Small intestine (tissue), 7 donors: ENCODE results near the gene FDCSP. TPM values are rescaled to one million over a fixed set of nuclear protein-coding genes. Genes with fewer than 3 reads are reported as not detected.
A peak's percentile ranks its signal among the peaks of the same experiment; 100 is the strongest.
"Not testable (repeated sequence)": the region's sequence is repeated elsewhere in the genome, so short reads cannot be mapped to it uniquely, and the experiment has no call there.

Experiments
- DNase-seq, 2 donors: peaks; one replicate each; pipeline versions ENCODE4 v3.0.0 to v3.0.0-alpha.2; 2013
- FAIRE-seq: peaks from 2 replicates; lab custom pipeline; 2012; peaks lifted over from hg19 to GRCh38; lab: Jason Lieb, UNC
- H3K27ac ChIP-seq, 3 donors: one replicate each; pipeline ENCODE4 v1.5.1; 2013; ENCODE audit warnings: low read length in 2 of 3, mild to moderate bottlenecking in 2 of 3, control low read depth in 1 of 3, inconsistent platforms in 1 of 3, low read depth in 1 of 3, moderate library complexity in 1 of 3
- H3K27me3 ChIP-seq, 3 donors: one replicate each; pipeline ENCODE4 v1.6.1; 2013; ENCODE audit warnings: low read length in 3 of 3, inconsistent platforms in 1 of 3; ENCODE audit not compliant: control insufficient read depth in 3 of 3, insufficient read depth in 3 of 3
- H3K36me3 ChIP-seq, 3 donors: one replicate each; pipeline ENCODE4 v1.6.1; 2013; ENCODE audit warnings: low read length in 3 of 3, inconsistent platforms in 1 of 3, low read depth in 1 of 3, mild to moderate bottlenecking in 1 of 3, moderate library complexity in 1 of 3; ENCODE audit not compliant: control insufficient read depth in 3 of 3, insufficient read depth in 2 of 3
- H3K4me1 ChIP-seq, 3 donors: one replicate each; pipeline ENCODE4 v1.6.1; 2013; ENCODE audit warnings: low read length in 2 of 3, inconsistent platforms in 1 of 3, low read depth in 1 of 3, mild to moderate bottlenecking in 1 of 3, moderate library complexity in 1 of 3; ENCODE audit not compliant: control insufficient read depth in 3 of 3, insufficient read depth in 2 of 3
- H3K4me3 ChIP-seq, 3 donors: one replicate each; pipeline ENCODE4 v1.5.1; 2013; ENCODE audit warnings: low read length in 3 of 3, control low read depth in 1 of 3, inconsistent platforms in 1 of 3, low read depth in 1 of 3, mild to moderate bottlenecking in 1 of 3, moderate library complexity in 1 of 3
- H3K9me3 ChIP-seq, 2 donors: one replicate each; pipeline ENCODE4 v1.6.1; 2013; ENCODE audit warnings: low read depth in 1 of 2, low read length in 1 of 2; ENCODE audit not compliant: control insufficient read depth in 2 of 2, insufficient read depth in 1 of 2
- WGBS, 3 donors: extraction: QIAGEN DNeasy Blood & Tissue Kit; methylation state at CpG; one replicate each; pipeline ENCODE4 v1.1.7; 2013; 5-methylcytosine and 5-hydroxymethylcytosine counted together
- polyA plus RNA-seq, 4 donors: library from polyadenylated mRNA; stranded (reverse) in 3 of 4; unstranded in 1 of 4; fragments of 200-250 nt in 3 of 4; fragments of 120-200 nt in 1 of 4; gene quantifications; one replicate each; pipeline versions ENCODE4 v1.2.1 to v1.2.3, GENCODE V29; 2013
- donor health status: healthy with polysubstance abuse.
- donor health status: control.
- donor health status: control.
- donor health status: Bipolar disorder and iron deficiency.
- donor health status: healthy.

The FDCSP gene
- polyA plus RNA-seq, 4 donors: 15.1 TPM; not detected in 3

DNA sequence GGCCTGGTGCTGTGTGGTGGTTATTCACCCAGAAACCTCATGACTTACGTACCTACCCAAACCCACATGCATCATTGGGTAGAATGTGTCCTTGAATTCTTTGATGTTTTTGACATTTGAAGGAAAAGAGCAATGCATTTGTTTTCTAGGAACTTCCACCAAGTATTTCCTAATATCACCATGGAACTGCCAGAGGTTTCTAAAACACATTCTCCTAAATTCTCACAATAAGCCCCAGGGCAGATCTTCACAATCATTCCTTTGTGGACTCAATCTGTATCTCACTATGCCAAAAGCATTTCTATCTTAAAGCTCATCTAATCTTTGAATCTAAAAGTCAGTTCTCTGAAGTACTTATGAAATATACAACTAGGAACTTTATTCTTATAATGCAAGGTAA, 38.7 kb upstream of the FDCSP start:
- Histone ChIP-seq H3K9me3 (peaks cover 0 to 2% of the 10 kb centered on the region in 2 donors), H3K27ac (no peak overlapping the region), H3K36me3 (no peaks in the 10 kb centered on the region), H3K27me3 (no peaks in the 10 kb centered on the region), H3K4me1 (no peaks in the 10 kb centered on the region), H3K4me3 (no peak overlapping the region)
- DNase-seq: no peak
- no peak for FAIRE-seq
- 87 to 100% (median 96%) methylated on average over 1 of the region's 1 CpG for WGBS, 3 donors

- Histone ChIP-seq H3K9me3 (peaks cover 0 to 2% of the 10 kb centered on the region in 2 donors), H3K36me3 (no peaks in the 10 kb centered on the region), H3K4me1 (no peaks in the 10 kb centered on the region), H3K27me3 (no peaks in the 10 kb centered on the region), H3K4me3 (no peak overlapping the region), H3K27ac (no peak overlapping the region)
- no peak for FAIRE-seq
- 96 to 100% (median 97%) methylated on average over 1 of the region's 1 CpG for WGBS, 3 donors
- no peak for DNase-seq
Observed at GRCh38 chr4:70190579-70190978, 35.3 kb upstream of the FDCSP start.

GRCh38 chr4:70191647-70192046, 34.3 kb upstream of the FDCSP start:
- Histone ChIP-seq H3K4me3 (no peak overlapping the region), H3K4me1 (no peaks in the 10 kb centered on the region), H3K9me3 (peaks cover 0 to 2% of the 10 kb centered on the region in 2 donors), H3K36me3 (no peaks in the 10 kb centered on the region), H3K27me3 (no peaks in the 10 kb centered on the region), H3K27ac (no peak overlapping the region)
- no peak for DNase-seq
- 41 to 71% (median 55%) methylated on average over 1 of the region's 1 CpG for WGBS, 3 donors
- no peak for FAIRE-seq

DNA sequence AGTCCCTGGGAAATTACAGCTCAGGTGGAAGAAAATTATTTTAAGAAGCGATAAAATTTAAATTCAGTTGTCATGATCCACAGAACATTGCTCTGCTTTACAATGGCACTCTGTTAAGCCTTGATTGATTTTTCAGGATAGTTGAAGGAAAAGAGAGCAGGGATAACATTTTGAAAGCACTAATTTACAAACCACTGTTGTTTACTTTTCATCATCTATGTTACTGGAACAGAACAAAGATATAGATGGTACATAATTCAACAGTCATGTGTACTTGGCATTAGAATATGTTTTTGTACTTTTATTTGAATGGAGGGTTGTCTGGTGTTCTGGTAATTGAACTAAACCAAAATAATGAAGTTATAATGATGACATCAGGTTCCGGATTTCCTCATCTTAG, 33.0 kb upstream of the FDCSP start:
- DNase-seq (no peak), FAIRE-seq (no peak)
- 88 to 94% (median 90%) methylated on average over 2 of the region's 2 CpGs for WGBS, 3 donors
- Histone ChIP-seq H3K4me1 (peaks cover 0 to 6% (median 1%) of the 10 kb centered on the region in 3 donors), H3K4me3 (no peak overlapping the region), H3K9me3 (peaks cover 0 to 2% of the 10 kb centered on the region in 2 donors), H3K27me3 (no peaks in the 10 kb centered on the region), H3K36me3 (no peaks in the 10 kb centered on the region), H3K27ac (no peak overlapping the region)

GRCh38 chr4:70195425-70195824, 30.5 kb upstream of the FDCSP start, which contains the start of gene ODAM:
Gene ODAM (plus strand): TSS chr4:70195725. CDS start chr4:70196544, 819 bp downstream.
- Histone ChIP-seq H3K36me3 (no peaks in the 10 kb centered on the region), H3K27me3 (no peaks in the 10 kb centered on the region), H3K4me3 (no peak within 1 kb of the TSS), H3K27ac (no peak within 1 kb of the TSS), H3K4me1 (peaks cover 0 to 12% (median 2%) of the 10 kb centered on the region in 3 donors), H3K9me3 (peaks cover 0 to 2% of the 10 kb centered on the region in 2 donors)
- DNase-seq (no peak), FAIRE-seq (no peak)
- 81 to 88% (median 82%) methylated on average over 1 of the region's 1 CpG for WGBS, 3 donors

- DNase-seq: peak in 1 of 2 donors; percentile 7
- H3K27ac ChIP-seq: no peak overlapping the region
- FAIRE-seq: no peak
- H3K4me3 ChIP-seq: no peak overlapping the region
- WGBS, 3 donors: 25 to 57% (median 42%) methylated on average over 2 of the region's 2 CpGs
- H3K36me3 ChIP-seq: no peaks in the 10 kb centered on the region
- no peaks in the 10 kb centered on the region for H3K27me3 ChIP-seq
- no peaks in the 10 kb centered on the region for H3K9me3 ChIP-seq
- H3K4me1 ChIP-seq: peaks cover 0 to 12% (median 2%) of the 10 kb centered on the region in 3 donors
Observed at GRCh38 chr4:70196857-70197256, 29.1 kb upstream of the FDCSP start.

DNA sequence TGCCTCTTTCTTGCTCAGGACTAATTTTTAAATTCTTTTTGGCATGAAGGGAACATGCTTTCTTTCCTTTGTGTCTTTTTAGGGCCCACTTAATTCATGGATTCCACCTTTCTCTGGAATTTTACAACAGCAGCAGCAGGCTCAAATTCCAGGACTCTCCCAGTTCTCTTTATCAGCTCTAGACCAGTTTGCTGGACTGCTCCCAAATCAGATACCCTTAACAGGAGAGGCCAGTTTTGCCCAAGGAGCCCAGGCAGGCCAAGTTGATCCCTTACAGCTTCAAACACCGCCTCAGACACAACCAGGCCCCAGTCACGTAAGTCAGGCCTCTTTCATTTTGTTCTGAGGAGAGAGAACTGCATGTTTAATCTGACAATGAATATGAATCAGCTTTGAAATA, 28.1 kb upstream of the FDCSP start:
- FAIRE-seq: no peak
- 21 to 51% (median 23%) methylated on average over 2 of the region's 2 CpGs for WGBS, 3 donors
- no peaks in the 10 kb centered on the region for H3K27me3 ChIP-seq
- H3K36me3 ChIP-seq: no peaks in the 10 kb centered on the region
- H3K9me3 ChIP-seq: no peaks in the 10 kb centered on the region
- peak; percentile 51 to 86 for DNase-seq
- no peak overlapping the region for H3K4me3 ChIP-seq
- H3K27ac ChIP-seq: no peak overlapping the region
- H3K4me1 ChIP-seq: peaks cover 0 to 12% (median 2%) of the 10 kb centered on the region in 3 donors

DNA sequence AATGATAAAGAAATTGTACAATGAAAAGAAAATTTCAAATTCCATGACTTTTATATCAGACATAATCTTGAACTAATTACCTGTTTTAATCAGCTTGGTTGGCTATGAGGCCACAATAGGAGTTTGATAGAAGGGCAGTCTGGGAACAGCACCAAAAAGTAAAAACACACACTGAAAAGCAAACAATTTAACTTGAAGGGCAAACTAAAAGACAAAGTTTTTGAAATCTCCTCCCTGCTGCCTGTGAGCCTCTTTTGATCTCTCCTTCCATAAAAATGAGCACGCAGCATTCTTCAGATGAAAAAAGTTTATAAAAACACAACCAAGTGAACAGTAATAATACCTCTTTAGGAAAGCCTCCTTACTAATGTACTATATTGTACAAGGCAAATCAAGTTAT, 22.3 kb upstream of the FDCSP start:
- 68 to 89% (median 72%) methylated on average over 1 of the region's 1 CpG for WGBS, 3 donors
- H3K27me3 ChIP-seq: no peaks in the 10 kb centered on the region
- no peak overlapping the region for H3K27ac ChIP-seq
- H3K4me3 ChIP-seq: no peak overlapping the region
- H3K9me3 ChIP-seq: no peaks in the 10 kb centered on the region
- H3K4me1 ChIP-seq: peaks cover 0 to 2% (median 0%) of the 10 kb centered on the region in 3 donors
- DNase-seq (no peak), FAIRE-seq (no peak)
- H3K36me3 ChIP-seq: no peaks in the 10 kb centered on the region

GRCh38 chr4:70212752-70213151, 13.2 kb upstream of the FDCSP start:
- 57 to 83% (median 67%) methylated on average over 4 of the region's 4 CpGs for WGBS, 3 donors

More at GRCh38 chr4:70212752-70213151, 13.2 kb upstream of the FDCSP start:
- not testable (repeated sequence) for FAIRE-seq, H3K9me3 ChIP-seq, H3K36me3 ChIP-seq, H3K4me1 ChIP-seq, DNase-seq, H3K27ac ChIP-seq, H3K27me3 ChIP-seq, H3K4me3 ChIP-seq
